Activated CD4-positive, CD25-positive, alpha-beta regulatory T cell treated with anti-CD3 and anti-CD28 coated beads, Interleukin-2, amount 50 U/mL, for 24 hours (primary cell): Measurements from ENCODE around the gene CMTM7.
A peak's percentile ranks its signal among the peaks of the same experiment; 100 is the strongest.
"Not testable (repeated sequence)": the region's sequence is repeated elsewhere in the genome, so short reads cannot be mapped to it uniquely, and the experiment has no call there.

Experiments
- ATAC-seq, 2 donors: fragments of 150-1000 bp; cut with Tn5 transposase; one replicate each; pipeline ENCODE4 v1.10.0; 2021; ENCODE audit warnings: mild to moderate bottlenecking in 1 of 2, moderate library complexity in 1 of 2

CMTM7 gene

GRCh38 chr3:32383136-32383711 lies 8.4 kb upstream of the CMTM7 start:
- no peak for ATAC-seq

GRCh38 chr3:32384938-32385337 lies 6.7 kb upstream of the CMTM7 start:
- no peak for ATAC-seq

GRCh38 chr3:32387512-32387911 lies 4.1 kb upstream of the CMTM7 start:
- no peak for ATAC-seq

- not testable (repeated sequence) for ATAC-seq
These were observed 2.1 kb upstream of the CMTM7 start for GRCh38 chr3:32389577-32389976.

GRCh38 chr3:32392536-32393302 lies 1.1 kb downstream of the CMTM7 start:
- peak; percentile 8 to 12 for ATAC-seq

- peak; percentile 14 to 36 for ATAC-seq
These were observed 3.8 kb downstream of the CMTM7 start for GRCh38 chr3:32395496-32395895.

GRCh38 chr3:32397941-32398340 lies 6.3 kb downstream of the CMTM7 start:
- no peak for ATAC-seq

GRCh38 chr3:32398531-32398930 lies 6.9 kb downstream of the CMTM7 start:
- no peak for ATAC-seq

GRCh38 chr3:32399030-32399620 lies 7.5 kb downstream of the CMTM7 start:
- peak; percentile 19 to 22 for ATAC-seq

- ATAC-seq: no peak
These were observed 9.5 kb downstream of the CMTM7 start for GRCh38 chr3:32401126-32401525.

- peak; percentile 69 to 73 for ATAC-seq
These were observed 10.0 kb downstream of the CMTM7 start for GRCh38 chr3:32401556-32402081.

GRCh38 chr3:32403663-32404062 lies 12.0 kb downstream of the CMTM7 start:
- ATAC-seq: no peak

- ATAC-seq: no peak
These were observed 13.1 kb downstream of the CMTM7 start for GRCh38 chr3:32404714-32405113.

GRCh38 chr3:32405155-32405554 lies 13.5 kb downstream of the CMTM7 start:
- ATAC-seq: no peak

GRCh38 chr3:32405711-32406323 lies 14.2 kb downstream of the CMTM7 start:
- no peak for ATAC-seq

- ATAC-seq: no peak
These were observed 15.1 kb downstream of the CMTM7 start for GRCh38 chr3:32406486-32407408.

- ATAC-seq: no peak
These were observed 19.0 kb downstream of the CMTM7 start for GRCh38 chr3:32410367-32411246.

- ATAC-seq: no peak
These were observed 19.8 kb downstream of the CMTM7 start for GRCh38 chr3:32411442-32411841.

GRCh38 chr3:32412887-32413286 lies 21.2 kb downstream of the CMTM7 start:
- ATAC-seq: no peak

GRCh38 chr3:32413845-32414521 lies 22.3 kb downstream of the CMTM7 start:
- no peak for ATAC-seq
